Left renal pelvis (tissue), 4 donors: ENCODE measurements around the gene CDKL2. TPM values are rescaled to one million over a fixed set of nuclear protein-coding genes. Genes with fewer than 3 reads are reported as not detected.
"Not testable (repeated sequence)": the region's sequence is repeated elsewhere in the genome, so short reads cannot be mapped to it uniquely, and the experiment has no call there.

Source experiments
- DNase-seq, 4 donors: peaks; one replicate each; pipeline ENCODE4 v3.0.0-alpha.2; 2013; ENCODE audit warnings: low read depth in 4 of 4, low spot score in 3 of 4
- polyA plus RNA-seq, 4 donors: library from polyadenylated mRNA; unstranded; fragments of 120-200 nt; gene quantifications; one replicate each; pipeline ENCODE4 v1.2.1, GENCODE V29; 2013; ENCODE audit not compliant: insufficient read length in 4 of 4

CDKL2 gene
- polyA plus RNA-seq: 10 to 100 TPM in 3 of 4 donors, under 1 TPM in 1; 0.68 to 15.2 (median 12.2) TPM

DNA sequence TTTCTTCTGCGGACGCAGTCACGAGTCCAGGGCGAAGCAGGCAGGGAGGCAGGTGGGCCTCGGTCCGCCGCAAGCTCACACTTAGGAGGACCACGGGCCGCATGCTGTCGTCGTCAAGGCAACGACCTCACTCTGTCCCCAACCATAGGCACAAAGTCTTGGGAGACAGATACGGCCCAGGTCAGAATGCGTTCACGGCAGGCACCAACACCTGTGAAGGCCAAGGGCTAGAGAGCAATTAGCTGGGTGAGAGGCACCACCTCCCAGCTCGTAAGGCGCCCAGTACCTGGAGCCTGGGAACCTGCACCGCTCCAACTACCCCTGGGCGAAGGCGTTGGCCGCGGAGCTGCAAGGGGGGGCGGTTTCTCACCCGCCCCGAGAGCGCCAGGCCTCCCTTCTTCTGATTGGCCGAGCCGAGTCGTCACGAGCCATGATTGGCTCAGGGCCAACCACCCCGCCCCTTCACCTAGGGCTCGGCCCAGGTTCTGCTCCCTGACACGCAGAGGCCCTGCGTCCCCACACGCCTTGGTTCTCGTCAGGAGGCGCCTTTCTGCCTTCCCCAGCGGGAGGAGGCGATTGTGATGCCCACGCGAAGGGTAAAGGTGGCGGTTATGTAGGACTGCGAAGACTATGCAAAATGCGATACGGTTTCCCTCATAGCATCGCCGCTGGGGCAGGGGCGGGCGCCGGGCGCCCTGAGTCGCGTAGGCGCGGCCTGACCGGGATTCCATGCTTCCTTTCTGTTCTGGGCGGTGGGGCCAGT is at the start of gene CDKL2:
TSS of gene CDKL2 (minus strand) at position 355 of the 763 bp plus-strand sequence. CDS start 4,540 bp downstream, outside the sequence.
- DNase-seq: peak; percentile 73 to 77 (median 76)

DNA sequence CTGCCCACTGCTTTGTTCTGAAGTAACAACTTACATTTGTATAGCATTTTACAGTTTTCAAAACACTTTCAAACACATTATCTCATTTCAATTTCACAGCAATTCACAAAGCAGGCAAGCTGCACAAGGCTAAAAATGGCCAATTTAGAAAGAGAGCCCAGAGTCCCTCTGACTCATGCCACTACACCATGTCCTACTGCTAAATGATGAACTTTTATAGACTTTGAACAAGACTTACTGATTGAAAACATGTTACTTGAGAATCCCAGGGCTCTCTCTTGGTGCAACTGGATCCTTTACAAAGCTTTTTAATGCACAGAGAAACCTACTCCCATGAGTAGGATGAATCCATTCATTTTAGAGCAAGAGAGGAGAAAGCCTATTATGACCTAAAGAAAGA is 48.6 kb upstream of the CDKL2 start:
- DNase-seq: no peak

DNA sequence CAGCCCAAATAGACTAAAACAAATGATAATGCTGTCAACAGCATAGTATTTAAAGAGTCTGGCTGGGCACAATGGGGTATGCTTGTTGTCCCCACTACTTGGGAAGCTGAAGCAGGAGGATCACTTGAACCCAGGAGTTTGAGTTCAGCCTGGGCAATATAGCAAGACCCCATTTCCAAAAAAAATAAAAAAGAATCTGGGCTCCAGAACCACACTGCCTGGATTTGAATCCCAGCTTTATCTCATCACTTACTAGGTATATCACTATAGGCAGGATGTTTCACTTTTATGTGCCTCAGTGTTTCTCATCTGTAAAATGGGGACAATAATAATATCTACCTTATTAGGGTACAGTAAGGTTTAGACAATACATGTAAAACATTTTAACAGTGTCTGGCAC is 48.1 kb upstream of the CDKL2 start:
- DNase-seq: no peak

DNA sequence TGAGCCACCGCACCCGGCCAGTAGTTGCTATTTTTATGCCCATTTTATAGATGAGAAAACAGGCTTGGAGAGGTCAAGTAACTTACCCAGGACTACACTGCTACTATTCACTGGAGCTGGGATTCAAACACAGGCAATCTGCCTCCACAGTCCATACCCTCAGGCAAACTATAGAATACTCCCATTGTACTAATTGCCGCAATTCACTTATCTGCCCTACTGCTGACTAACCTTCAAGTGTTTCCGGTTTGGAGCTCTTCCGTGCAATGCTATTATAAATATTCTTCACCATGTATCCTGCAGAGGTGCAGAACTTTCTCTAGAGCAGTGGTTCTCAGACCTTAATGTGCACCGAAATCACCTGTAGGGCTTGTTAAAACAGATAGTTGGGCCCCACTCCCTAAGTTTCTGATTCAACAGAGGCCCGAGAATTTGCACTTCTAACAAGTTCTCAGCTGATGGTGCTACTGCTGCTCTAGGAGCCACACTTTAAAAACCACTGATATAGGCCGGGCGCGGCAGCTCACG is 44.7 kb upstream of the CDKL2 start:
- no peak for DNase-seq

DNA sequence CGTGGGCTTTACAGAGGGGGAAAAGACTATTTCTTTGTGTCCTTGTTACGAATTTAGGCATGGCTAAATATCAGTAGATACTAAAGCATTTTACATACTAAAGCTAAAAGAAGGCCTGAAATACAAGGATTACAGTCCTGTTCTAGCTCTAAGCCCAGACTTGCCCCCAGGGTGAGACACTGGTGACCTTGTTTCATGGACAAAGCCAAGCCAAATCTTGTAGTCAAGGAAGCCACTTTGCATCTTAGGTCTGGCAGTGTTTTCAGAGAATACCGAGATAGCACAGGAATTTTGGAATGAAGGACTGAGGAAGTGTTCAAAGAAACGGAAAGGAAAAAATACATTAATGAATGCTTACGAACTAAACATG is 43.6 kb upstream of the CDKL2 start:
- DNase-seq: peak in 2 of 4 donors; percentile 10 to 19

DNA sequence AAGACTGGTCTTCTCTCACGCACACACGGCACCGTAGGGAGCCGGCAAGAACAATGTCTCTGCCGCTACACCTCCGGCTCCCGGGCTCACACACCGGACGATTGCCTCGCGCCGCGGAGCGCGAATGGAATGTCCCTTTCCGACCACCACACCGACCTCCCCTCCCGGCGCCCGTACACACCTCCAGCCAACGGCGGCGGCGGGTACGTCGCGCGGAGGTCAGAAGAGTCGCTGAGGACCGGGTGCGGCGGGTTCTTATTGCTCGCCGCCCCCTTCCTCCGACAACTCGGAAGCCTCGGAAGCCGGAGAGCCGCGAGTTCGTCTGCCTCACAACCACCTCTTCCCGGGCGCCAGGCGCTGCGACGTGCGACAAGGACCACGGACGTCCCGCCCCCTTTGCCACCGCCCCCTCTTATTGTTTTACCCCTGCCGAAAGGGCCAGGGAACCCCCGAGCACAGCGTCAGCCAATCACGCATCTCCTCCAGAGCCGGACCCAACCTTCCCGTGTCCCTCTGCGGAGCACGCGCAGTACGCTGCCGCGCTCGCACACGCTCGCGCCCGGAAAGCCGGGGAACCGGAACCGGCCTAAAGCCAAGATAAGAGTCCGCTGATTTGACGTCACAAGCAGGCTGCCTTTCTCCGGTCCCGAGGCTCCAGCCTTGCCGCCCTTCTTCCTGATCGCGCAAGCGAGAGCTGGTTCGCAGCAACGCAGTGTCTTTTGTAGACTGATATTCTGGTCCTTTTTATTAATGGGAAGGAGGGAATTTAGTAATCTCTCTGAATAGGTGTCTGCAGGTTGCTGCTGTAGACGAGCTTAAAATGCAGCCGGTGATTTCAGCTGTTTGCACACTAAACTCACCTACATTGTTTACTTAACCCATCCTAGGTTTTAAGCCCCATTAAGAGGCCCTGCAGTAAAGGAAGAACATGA is 43.0 kb upstream of the CDKL2 start, which contains the start of gene G3BP2:
TSS of gene G3BP2 (minus strand) at position 385 of the 932 bp plus-strand sequence. CDS start 11,386 bp downstream, outside the sequence.
- peak; percentile 95 to 98 (median 96) for DNase-seq

DNA sequence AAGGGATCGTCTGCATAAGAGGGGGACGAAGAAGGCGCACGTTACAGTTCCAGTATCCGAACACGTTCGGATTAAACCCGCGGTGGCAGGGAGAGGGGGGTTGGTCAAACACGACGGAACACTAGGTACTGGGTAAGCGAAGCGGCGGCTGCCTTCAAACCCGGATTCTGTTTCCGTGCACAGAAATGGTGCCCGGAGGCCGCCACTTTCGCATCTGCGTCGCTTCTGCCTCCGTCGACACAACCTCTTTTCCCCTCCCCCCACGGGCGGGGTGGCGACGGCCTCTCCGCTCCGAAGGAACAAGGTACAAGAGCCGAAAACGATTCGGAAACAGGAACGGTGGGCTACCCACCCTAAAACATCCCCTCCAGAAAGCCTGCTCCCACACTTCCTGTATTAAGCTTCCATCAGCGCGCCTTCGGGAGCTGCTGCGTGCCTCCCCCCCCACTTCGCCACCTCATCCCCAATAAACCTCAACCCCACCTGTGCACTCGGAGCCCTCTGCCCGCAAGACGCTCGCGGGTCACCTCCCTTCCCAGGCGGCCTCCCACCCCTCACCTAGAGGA is 42.2 kb upstream of the CDKL2 start:
- DNase-seq: peak; percentile 36 to 46 (median 46)

DNA sequence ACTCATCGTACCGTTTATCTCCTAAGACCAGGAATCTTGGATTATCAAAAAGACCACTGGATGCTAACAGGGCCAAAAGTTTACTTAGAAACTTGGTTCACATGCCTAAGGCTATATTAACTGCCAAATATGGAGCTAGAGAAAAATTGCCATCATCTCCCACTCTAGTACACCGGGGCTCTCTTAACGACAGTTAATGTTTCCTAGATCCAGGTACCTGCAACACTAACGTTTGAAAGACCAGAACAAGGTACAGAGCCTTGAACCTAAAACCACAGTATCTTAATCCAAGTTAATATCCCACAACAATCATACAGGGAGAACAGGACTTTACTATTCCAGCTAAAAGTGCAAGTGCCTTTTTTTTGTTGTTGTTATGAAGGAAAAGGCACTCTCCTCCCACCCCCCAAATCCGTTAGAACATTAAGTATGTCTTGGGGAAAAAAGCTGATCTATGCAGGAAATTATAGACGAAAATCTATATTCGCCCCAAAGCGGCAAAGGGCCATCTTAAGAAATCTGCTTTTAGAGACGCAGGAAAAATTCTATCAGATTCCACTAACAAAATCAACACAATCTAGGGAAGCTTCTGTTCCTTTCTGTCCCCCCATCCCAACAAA is 41.6 kb upstream of the CDKL2 start:
- peak in 1 of 4 donors; percentile 7 for DNase-seq

DNA sequence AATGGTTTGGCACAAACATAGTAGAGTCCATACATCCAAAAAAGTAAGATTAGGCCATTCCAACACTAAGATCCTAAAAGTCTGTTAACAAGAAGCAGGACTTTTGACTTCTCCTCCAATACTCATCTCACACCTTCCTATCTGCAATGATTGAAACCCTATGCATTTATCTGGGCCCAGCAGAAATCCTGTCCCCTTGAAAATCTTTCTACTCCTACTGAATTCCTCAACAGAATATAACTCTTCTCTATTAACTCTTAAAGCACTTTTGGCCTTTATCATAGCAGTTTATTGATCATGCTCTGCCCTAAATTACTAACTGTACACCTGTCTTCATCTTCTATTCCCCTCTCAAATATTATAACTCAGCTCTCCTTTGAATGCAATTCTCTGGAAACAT is 38.3 kb upstream of the CDKL2 start:
- no peak for DNase-seq

DNA sequence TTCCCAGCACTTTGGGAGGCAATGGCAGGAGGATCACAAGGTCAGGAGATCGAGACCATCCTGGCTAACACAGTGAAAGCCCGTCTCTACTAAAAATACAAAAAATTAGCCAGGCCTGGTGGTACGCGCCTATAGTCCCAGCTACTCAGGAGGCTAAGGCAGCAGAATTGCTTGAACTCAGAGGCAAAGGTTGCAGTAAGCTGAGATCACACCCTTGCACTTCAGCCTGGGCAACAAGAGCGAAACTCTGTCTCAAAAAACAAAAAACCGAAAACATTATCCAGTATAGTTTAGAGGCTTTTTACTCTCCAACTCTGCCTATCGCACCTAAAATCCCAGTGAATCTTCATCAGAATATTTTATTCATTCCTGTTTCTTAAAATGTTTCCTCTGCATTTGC is 37.3 kb upstream of the CDKL2 start:
- DNase-seq: not testable (repeated sequence)

DNA sequence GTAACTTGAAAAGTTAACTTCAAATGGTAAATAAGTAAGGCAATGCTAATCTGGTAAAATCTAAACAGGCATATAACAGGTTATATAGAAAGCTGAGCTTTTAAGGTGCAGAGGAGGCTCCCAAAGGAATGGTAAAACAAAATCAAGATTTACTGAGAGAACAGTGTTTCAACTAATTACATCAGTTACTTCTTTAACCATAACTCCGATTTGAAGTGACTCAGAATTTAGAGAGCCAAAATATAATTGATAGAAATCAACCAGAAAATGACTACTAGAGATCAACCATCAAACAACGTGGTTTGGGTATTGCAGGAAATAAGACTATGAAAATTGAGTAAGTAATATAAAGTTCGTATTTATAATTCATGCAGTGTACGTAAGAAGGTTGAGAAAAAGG is 36.0 kb upstream of the CDKL2 start:
- no peak for DNase-seq

DNA sequence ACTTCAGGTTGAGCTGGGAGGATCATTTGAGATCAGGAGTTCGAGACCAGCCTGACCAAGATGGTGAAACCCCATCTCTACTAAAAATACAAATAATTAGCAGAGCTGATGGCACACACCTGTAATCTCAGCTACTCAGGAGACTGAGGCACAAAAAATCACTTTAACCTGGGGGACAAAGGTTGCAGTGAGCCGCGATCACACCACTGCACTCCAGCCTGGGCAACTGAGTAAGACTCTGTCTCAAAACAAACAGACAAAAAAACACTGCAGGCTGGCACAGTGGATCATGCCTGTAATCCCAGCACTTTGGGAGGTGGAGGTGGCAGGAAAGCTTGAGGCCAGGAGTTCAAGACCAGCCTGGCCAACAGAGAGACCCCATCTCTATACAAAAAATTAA is 34.3 kb upstream of the CDKL2 start:
- DNase-seq: not testable (repeated sequence)

DNA sequence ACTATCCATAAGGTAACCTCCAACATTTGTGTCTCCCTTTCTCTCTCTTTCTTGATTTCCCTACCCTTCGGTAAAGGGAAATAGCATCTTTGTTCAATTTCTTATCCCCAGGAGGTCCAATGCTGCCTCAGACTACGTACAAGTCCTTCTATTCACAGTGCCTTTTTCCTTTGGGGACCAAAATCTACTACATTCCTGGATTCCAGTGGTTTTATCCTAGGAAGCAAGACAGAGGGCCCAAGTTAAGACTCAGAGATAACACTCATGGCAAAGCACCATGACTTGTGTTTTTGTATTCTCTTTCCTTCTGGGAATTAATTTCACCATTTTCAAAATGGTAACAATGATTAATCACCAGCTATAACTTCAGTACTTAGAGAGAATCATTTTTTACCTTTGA is 32.3 kb upstream of the CDKL2 start:
- DNase-seq: no peak

DNA sequence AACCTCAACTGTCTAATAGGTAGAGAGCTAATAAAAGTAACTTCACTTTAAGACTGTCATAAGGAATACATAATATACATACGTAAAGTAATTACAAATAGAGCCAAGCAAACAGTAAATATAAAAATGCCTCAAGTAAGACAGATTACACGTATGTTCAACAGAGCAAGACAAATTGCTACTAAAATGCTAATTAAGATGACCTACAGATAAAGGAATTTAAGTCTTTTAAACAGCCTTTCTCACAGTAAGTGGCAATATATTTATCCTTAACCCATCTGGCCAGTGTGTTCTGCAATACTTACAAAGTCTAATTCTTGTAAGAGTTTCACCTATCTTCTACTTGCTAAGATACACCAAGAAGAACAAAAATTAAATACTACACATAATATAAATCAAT is 30.2 kb upstream of the CDKL2 start:
- DNase-seq: no peak

DNA sequence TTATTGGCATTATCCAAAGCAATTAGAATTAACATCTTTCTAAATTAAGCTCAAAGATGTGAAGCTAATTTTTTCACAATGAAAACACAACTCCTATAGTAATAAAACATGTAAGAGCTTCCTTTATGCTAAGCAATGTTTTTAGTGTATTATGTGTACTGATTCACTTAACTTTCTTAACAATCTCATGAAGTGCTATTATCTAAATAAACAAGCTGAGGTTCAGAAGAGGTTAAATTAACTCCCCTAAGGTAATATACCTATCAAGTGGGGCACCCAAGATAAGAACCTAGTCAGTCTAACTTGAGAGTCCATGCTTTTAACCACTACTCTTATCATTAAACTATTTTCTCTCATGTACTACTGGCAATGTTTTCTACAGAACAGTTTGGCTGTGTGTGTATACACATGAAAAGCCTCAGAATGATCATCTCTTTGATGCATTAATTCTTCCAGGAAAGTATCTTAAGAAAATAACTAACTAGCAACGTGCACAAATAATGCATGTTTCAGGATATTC is 29.2 kb upstream of the CDKL2 start:
- DNase-seq: no peak

DNA sequence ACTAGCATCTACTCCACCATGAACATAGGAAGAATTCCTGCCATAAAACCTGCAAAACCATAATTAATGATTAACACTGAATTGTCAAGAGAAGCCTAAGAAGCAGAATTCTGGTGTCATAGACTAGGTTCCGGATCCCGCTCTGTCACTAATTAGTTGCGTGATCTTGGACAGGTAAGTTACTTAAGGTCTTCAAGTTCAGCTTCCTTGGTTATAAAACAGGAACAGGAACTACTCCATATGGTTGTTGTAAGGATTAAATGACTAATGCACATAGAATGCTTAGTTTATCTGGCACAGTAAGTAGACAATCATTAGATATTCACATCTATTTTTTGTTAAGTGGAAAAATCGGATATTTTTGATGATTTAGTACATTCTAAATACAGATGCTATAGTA is 28.5 kb upstream of the CDKL2 start:
- no peak for DNase-seq

DNA sequence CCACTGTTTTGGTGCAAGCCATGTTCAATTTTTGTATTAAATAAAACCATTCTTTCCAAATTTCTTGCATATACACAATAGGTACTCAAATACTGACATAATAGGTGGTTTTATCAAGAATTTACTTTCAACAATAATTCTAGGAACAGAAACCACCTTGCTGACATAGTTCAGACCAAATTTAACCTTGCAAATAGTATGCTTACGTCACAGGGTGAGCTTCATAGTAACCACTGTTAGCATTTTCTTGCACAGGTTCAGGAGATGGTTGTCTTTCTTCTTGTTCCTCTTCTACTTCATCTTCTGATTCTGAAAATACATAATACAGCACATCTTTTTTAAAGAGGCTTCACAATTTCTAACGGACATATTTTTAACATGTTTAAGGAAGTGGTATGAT is 25.2 kb upstream of the CDKL2 start:
- no peak for DNase-seq

DNA sequence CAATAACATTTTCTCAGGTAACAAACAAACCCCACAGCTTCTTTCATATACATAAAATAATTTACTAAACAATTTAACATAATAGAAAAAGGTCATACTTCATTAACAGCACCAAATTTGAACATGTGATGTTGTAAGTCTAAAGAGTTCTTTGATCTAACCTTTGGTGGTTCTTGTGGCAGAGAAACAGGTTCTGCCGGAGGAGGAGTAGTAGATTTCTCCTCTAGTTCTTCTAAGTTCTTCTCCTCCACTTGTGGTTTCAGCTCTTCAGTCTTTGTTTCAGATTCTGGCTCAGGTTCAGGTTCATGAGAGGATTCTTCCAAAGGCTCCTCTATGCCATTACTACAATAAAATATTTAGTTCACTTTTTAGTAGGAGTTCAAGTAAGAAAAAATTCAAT is 24.6 kb upstream of the CDKL2 start:
- DNase-seq: no peak

DNA sequence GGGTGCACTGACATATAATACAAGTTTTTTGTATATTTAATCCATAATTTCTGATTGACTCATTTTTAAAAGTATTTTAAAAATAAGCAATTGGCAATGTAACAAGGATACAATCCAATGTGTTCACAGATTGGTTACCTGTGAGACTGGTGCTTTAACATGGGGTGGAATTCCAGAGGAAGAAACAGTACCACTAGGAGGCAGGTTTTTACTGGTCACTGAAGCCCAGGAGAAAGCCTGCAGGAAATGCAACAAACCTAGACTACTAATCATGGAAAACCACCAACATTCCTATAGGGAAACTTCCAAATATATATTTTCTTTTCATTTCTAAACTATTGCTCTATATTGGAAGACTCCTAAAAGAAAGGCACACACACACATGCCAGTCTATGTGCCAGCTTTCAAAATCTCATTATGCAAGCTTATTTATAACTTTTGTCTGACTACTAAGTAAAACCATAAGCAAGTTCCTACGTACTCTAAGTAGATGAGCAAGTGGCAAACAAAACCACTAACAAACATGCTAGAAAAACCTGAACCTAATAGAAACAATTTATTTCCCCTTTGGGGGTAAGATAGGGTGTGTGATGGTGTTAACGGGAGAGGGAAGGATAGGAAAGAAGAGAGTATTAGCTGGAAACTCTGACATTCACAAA is 23.6 kb upstream of the CDKL2 start:
- no peak for DNase-seq

DNA sequence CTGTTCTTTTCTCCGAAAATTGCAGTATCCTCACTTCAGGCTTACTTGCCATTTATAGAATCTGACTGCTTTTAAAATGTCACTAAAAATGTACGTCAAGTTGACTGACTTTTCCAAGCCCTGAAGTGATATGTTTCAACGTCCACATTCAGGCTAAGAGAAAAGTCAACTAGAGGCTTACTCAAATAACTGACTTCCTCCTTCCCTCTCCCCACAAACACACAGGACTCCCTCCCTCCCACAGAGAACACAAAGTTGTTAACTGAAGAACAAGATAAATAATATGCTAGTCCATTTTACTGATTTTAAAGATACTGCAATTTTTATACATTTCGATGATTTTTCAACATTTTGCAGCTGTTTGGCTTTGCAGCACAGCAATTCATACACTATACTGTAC is 13.8 kb upstream of the CDKL2 start:
- DNase-seq: no peak
